ENCODE measurements around the gene SLC43A3. TPM values are rescaled to one million over a fixed set of nuclear protein-coding genes. Genes with fewer than 3 reads are reported as not detected.
A peak's percentile ranks its signal among the peaks of the same experiment; 100 is the strongest.
"Not testable (repeated sequence)": the region's sequence is repeated elsewhere in the genome, so short reads cannot be mapped to it uniquely, and the experiment has no call there.

Gene SLC43A3
- total RNA-seq, 1 donor from 2014 or later = 48.0 TPM

DNA sequence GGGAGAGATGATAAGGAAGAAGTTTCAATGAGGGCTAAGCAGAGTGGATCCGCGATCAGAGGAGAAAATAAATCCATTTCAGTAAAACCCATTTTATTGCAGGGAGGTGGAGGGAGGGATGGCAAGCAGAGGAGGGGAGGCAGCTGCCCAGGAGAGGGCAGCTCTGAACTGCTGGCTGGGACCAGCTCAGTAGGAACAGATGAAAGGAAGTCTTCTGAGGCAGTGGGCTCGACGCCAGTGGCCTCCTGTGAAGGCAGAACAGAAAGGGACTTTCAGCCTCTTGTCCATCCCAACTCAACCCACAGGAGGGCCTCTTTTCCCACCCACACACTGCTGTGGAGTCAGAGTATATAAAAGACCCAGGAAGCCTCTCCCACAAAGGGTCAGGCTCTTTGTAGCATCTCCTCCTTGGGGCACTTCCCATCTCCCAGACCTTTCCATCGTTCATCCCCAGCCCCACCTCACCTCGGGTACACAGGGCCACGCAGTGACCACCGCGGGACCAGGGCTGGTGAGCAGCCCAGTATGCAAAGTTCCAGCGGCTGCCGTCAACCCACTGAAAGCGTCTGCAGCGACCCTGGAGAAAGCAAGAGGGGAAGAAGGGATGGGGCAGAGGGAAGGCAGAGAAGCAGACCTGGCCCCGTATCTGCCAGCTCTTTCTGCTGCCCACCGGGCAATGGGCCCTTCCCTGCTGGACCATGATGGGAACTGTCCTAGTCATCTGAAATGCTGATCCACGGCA, 39.5 kb downstream of the SLC43A3 start:
- peak; percentile 19 for DNase-seq (ENCODE audit: low read depth, low spot score)

DNA sequence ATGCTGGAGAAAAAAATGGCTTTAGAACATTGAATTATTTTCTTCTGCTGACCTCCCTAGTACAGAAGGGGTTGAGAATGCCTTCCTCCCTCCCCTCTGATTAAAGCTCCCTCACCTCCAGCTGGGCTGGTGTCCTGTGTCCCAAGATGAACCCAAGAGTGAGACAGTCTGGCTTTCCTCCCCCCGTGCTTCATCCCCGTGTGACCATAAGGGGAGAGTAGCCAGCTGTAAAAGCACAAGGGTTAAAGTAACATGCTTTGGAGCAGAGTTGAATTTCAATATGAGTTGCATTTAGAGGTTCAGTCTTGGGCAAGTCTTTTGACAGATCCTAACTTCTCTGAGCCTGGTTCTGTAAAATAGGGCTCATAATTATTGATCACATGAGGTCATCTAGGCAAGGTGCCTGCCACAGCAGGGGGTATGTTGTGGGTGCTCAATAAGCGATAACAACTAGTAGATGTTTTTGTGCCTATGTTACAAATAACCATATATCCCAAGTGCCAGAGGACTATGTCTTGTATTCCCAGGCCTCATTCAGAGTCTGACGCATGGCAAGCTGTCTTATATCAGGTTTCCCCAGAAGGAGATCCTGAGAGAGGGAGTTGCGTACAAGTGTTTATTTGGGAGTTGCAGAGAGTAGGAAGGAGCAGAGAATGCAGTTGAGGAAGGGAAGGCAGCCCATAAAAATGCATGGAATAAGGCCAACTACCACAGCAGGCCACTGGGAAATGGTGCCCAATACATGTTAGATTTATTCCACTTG, 40.6 kb downstream of the SLC43A3 start:
- DNase-seq (ENCODE audit: low read depth, low spot score) = no peak

DNA sequence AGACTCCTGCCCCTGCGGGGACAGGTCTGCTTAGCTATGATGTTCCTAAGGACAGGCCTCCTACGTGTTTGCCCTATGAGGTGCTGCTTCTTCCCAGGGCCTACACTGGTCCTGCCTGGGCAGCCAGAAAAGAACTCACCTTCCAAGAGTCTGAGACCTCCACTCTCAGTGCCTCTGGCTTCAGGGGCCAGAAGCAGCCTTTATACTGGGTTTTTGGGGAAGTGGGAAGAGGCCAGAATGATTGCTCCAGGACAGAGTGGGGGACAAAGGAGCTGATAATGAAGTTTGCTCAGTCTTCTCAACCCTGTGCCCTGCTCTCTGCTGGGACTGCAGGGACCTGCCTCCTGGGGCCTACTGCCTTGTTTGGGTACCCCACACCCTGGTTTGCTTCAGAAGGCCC, 45.9 kb downstream of the SLC43A3 start, which contains the start of gene PRG3:
TSS of gene PRG3 (minus strand) at position 176 of the 400 bp plus-strand sequence. CDS start 442 bp downstream, outside the sequence.
- DNase-seq (ENCODE audit: low read depth, low spot score) = no peak

DNA sequence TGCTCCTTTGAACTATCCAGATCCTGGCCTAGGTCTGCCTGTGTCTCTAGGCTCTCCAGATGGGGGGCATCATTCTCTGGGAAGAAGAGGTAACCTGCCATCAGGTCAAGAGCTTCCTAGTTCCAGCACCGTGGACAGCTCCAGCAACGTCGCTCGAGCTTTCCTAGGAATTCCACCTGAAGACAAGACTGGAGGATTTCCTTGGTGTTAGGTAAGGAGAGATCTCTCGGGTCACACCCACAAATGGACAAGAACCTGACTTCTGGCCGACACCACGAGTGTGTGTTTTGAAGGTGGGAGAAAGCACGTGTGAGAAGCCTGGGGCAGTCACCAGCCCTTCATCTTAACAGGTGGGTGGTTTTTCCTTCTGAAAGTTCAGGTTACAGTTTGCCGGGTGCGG, 47.2 kb downstream of the SLC43A3 start:
- no peak for DNase-seq (ENCODE audit: low read depth, low spot score)

DNA sequence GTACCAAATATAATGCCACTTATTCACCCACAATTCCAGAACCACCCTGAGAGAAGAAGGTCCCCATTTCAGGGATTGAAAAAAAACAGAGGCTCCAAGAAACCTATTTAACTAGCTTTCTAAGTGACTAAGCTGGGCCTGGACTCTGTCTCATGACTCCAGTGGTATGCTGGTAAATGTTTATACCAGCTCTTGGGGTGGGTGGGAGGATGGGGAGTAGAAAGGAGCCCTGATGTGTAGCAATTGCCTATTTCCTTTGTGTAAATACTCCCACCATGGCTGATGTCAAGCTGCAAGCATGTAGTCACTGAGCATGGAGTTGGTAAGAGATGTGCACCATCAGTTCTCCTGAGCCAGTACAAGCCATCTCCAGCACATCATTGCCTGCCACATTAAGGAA, 48.7 kb downstream of the SLC43A3 start:
- no peak for DNase-seq (ENCODE audit: low read depth, low spot score)

DNA sequence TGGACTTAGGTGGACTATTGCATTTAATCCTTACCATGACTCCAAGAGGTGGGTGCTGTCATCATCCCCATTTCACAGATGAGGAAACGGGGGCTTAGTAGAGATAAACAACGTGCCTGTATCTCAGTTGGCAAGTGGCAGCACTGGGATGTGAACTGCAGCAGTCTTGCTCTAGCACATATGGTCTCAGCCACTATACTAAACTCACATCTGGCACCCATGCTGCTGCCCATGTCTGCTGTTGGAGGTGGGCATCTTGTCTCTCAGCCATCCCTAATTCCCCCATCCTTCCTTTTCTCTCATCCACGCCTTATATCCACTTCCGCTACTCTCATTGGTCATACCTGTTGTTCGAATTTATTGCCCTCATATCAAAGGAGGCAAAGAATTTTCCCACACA, 49.8 kb downstream of the SLC43A3 start:
- DNase-seq (ENCODE audit: low read depth, low spot score) = no peak

DNA sequence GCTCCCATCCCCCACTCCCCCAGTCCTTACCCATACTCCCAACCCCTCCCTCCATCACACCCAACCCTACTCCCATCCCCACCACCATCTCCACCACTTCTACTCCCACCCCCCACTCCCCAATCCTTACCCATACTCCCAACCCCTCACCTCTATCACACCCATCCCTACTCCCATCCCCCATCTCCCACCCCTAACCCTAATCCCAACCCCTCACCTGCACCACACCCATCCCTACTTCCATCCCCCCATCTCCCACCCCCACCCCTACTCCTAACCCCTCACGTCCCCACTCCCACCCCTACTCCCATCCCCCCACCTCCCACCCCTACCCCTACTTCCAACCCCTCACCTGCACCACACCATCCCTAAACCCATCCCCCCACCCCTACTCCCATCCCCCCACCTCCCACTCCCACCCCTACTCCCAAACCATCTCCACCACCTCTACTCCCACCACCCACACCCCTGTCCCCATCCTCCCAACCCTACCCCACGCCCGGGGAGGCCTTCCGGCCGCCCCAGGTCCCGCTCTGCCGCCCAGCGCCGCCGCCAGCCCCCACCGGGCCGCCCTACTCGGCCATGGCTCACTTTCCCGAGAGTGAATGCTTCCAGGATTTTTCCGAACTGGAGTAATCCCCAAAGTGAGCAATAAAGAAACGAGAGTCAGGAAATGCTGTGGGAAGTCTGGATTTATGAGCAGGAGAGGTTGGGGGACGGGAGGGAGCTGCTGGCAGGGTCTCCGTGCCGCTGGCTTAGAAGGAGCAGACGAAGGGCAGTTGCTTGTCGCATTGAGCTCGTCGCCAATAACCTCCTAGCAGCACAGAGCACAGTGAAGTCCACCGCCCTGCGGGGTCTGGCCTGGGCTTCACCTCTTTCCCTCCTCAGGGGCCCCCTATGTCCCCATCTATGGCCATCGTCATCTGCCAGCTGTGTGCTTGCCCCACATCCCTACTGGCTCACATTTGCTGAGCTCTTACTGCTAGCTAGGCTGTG, 50.5 kb downstream of the SLC43A3 start:
- DNase-seq (ENCODE audit: low read depth, low spot score) = no peak

DNA sequence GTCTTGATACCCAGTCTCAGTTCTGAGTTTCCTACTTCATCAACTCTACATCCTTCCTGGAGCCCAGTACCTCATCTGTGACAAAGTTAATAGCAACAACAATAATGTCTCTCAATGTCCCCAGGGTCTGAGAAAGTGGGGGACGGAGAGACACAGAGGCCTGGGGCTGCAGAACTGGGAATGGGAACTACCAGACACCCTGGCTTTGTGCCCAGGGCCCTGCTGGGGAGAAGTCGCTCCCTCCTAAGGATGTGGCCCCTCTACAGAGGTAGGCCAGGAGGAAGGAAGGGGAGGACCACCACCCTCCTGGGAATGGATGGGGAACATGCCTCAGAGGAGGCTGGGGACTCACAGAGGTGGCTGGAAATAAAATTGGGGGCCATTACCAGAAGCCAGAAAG, 51.4 kb downstream of the SLC43A3 start:
- DNase-seq (ENCODE audit: low read depth, low spot score) = no peak

DNA sequence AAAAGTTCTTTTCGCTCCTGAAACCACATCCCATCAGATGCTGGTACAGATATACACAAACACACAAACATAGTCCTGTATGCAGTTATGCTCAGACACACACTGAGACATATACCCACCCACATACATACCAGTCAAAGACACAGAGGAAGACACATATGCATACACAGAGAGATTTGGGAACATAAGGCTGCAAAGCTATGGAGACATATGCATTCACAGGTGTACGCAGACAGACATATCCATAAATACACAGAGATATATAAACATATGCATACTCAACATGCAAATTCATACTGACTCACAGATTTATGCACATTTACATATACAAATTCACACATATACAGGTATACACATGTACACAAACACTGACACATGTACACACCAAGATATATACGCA, 52.0 kb downstream of the SLC43A3 start:
- DNase-seq (ENCODE audit: low read depth, low spot score) = no peak

DNA sequence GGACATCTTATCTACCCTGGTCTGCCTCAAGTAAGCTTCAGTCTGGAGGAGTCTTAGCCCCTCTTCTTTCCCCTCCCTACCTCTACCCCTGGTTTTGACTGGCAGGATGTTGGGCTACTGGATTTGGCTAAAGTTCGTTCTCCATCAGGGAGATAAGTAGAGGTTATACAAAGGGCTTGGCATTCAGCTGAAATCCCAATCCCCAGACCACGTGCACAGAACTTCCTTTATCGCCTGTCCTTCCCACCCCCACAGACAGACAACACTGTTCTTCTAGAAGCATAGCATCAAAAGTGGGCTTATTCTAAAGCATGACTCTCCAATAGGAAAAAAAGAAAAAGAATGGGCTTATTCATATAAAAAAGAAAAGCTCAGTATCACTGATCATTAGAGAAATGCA, 53.8 kb downstream of the SLC43A3 start:
- no peak for DNase-seq (ENCODE audit: low read depth, low spot score)

DNA sequence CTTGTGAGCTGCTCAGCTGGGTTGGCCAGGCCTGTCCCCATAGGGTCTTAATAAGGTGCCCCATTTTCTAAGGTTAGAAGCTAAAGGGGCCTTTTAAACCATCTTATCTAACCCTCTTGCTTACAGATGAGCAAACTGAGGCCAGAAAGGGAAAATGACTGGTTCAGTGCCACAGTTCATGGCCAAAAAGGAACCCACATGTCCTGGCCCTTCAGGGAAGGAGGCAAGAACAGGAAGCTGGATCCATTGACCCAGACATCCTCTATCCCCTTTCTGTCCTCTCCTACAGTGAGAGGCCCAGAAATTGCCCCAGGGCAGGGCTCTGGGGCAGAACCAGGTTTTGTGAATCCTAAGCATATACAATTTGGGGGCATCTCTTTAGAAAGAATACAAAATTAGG, 56.0 kb downstream of the SLC43A3 start:
- no peak for DNase-seq (ENCODE audit: low read depth, low spot score)

DNA sequence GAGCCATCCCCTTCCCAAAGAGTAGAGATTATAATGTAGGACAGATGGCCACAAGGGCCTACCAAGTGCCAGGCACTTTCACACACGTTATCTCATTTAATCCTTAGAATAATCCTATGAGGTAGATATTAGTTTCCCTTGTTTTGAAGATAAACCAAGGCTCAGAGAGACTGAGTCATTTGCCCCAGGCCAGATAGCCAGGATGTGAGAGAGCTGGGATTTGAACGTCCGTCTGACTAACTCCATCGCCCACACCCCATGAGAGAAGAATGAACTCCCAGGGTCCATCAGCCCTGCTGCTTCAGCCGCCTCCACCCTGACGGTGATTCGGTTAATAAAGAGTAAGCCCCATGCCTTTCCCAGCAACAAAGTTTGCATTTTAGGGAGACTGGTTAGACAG, 56.7 kb downstream of the SLC43A3 start:
- no peak for DNase-seq (ENCODE audit: low read depth, low spot score)

DNA sequence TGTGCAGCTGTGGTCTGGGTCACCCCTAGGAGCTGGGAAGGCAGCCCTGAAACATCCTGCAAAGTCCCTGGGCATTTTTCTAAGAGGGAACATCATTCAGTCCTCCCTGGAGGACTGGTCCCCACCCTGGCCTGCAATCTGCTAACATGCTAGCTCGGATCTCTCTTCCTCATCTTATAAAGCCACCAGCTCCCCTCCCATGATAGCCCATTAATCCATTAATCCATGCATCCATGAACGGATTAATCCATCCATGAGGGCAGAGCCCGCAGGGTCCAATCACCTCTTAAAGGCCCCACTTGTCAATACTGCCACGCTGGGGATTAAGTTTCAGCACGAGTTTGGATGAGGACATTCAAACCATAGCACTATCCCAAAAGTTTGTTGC, 58.1 kb downstream of the SLC43A3 start:
- DNase-seq (ENCODE audit: low read depth, low spot score) = no peak

DNA sequence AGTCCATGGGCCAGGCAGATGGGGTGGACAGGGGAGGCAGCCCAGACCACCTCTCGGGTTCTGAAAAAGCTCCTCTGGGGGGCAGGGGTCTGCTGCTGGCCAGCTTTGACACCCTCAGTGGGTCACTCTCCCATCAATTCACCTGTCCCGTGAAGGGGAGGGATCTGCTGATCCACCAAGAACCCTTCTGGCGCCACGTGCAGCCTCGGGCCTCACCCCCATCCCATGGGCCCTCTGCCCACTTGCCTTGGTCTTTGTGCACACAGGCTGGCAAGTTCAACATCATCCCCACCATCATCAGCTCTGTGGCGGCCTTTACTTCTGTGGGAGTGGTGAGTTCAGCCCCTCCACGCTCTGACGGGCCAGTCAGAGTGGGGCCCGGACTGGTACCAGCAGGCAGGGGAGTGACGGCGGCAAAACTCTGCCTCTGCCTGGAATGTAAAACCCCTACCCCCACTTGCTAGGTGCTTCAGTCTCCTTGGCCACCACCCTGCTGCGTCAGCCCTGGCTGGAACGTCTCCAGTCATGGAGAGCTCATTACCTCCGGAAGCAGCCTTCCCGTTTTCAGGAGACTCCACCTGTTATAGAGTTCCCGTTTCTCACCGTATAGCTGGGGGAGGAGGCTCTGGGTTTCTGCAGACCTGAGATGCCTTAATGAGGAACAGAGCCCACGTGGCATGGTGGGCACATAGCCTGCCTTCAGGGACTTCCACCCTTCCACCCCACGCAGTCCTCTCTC, 58.6 kb downstream of the SLC43A3 start:
- DNase-seq (ENCODE audit: low read depth, low spot score) = no peak

DNA sequence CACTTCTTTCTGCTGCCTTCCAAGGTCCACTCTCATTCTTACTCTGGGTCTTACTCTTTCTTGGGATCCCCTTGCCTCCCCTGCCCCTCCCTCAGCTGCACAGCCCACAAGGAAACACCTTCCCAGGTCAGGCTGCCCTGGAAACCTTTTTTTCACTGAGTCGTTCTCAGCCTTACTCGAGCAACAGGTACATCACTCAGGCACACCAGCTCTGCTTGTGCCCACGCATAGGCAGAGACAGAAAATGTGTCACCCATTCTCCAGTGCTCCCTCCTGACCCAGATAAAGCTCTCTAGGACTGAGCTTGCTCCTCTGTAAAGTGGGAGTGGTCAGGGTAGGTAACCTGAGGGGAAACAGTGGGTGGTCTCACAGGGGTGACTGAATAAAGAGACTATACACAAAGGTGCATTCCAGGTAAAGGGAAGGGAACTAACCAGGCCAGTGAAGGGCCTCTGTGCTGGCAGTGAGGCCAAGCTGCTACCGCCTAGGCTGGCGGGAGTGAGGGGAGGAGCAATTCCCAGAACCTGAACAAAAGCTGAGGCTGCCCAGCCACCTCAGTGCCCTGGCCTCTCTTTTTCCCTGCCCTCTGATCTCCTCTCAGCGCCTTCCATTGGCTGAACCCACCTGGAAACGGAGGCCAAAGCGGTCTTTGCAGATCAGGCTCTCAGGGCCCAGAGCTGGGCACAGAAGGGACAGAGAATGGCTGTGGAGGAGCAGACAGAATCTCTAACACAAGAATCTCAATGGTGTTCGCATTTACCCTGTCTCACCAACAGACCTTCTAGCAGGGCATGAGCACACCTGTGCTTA, 61.9 kb downstream of the SLC43A3 start:
- DNase-seq (ENCODE audit: low read depth, low spot score) = no peak

DNA sequence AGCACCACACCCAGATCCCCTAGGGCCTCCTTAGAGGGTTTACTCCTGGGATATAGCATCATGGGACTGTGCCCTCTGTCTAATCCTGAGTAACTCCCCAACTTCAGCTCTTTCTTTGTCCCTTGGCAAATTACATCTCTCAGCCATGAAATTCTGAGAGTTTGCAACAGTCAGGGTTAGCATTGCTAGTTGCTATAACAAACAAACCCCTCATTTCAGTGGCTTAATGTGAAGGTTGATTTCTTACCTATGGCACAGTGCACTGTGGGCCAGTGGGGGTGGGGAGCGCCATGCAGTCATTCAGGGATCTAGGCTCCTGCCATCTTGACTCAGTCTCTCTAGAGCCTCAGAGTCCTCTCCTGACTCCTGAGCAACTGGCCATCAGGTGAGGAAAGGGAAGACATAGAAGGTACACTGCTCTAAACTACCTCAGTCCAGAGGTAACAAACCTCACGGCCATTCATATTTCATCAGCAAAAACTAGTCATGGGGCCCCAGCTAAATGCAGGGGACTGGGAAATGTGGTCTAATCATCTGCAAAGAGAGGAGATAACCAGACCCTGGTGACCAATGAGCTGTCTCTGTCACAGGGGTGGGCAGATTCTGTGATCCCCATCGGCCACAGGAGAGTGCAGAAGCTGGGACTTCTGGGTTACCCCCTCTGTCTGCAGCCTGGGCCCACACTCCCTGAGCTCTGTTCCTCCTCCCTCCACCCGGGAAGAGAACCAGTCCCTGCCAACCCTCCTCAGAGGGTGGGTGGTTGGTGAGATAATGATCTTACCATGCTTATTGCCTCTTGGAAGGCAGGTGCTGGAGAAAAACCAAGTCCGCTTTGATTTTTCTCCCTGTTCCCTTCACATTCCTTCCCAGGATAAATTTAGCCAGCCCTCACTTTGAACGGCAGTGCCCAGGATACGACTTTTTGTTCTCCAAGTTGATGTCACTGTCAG, 63.5 kb downstream of the SLC43A3 start:
- DNase-seq (ENCODE audit: low read depth, low spot score) = no peak

DNA sequence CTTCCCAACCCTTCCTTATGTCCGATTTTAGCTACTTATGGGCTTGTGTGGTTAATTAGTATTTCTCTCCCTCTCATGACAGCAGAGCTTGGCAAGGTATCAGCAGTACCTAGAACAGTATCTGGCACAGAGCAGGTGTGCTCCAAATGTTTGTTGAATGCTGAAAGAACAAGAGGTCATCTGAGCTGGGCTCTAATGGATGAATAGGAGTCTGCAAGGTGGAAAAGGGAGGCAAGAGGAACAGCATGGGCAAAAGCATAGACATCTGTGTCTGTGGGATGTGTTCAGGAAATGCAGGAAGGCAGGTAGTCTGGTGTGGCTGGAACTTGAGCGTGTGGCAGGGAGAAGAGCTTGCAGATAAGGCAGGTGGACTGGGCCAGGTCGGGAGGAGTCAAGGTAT, 65.0 kb downstream of the SLC43A3 start:
- DNase-seq (ENCODE audit: low read depth, low spot score) = no peak

DNA sequence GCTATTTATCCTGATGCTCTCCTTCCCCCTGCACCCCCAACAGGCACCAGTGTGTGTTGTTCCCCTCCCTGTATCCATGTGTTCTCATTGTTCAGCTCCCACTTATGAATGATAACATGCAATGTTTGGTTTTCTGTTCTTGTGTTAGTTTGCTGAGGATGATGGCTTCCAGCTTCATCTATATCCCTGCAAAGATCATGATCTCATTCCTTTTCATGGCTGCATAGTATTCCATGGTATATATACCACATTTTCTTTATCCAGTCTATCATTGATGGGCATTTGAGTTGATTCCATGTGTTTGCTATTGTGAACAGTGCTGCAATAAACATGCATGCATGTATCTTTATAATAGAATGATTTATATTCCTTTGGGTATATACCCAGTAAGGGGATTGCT, 65.5 kb downstream of the SLC43A3 start:
- not testable (repeated sequence) for DNase-seq (ENCODE audit: low read depth, low spot score)

DNA sequence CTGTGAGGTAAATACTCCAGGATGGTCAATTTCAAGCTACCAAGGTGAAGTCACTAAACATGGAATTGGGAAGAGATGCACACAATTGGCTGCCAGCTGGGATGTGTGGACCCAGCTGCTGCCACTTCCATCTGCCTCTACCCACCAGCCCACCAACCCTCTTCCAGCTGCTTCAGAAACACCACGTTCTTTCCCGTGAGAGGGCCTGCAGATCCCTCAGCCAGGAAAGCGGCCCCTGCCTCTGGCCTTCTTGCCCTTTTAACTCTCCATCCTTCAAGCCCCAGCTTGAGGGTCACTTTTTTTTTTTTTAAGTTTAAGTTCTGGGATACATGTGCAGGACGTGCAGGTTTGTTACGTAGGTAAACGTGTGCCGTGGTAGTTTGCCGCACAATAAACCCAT, 65.9 kb downstream of the SLC43A3 start:
- DNase-seq (ENCODE audit: low read depth, low spot score) = no peak

All from pulmonary artery endothelial cell (primary cell).